A549 (cell line): ENCODE data around the gene MACF1. TPM values are rescaled to one million over a fixed set of nuclear protein-coding genes. Genes with fewer than 3 reads are reported as not detected.

ENCODE experiments used
- ATAC-seq, 2 experiments: fragments of 200-7000 bp in 1 of 2; fragments of >200 bp in 1 of 2; cut with Nextera tagmentation in 1 of 2; cut with Tn5 transposase in 1 of 2; 3 replicates each; pipeline versions ENCODE4 v1.8.0 to v1.9.1; 2018 to 2020; ENCODE audit warnings: mild to moderate bottlenecking in 1 of 2, moderate library complexity in 1 of 2
- CTCF ChIA-PET: fragments of 300-600 bp; sonication (Branson Sonifier 250); formaldehyde crosslinking; extraction: SDS; loops from one replicate; lab custom pipeline; 2021; ENCODE audit warnings: antibody characterized with exemption, inconsistent platforms; lab: Yijun Ruan, JAX
- POLR2A ChIA-PET: fragments of 350-600 bp; formaldehyde crosslinking; extraction: SDS; loops from one replicate; lab custom pipeline; 2021; ENCODE audit warnings: antibody characterized with exemption, inconsistent platforms; lab: Yijun Ruan, JAX
- DNase-seq, 2 experiments: peaks; one replicate each; pipeline versions ENCODE4 v3.0.0 to v3.0.0-alpha.2; 2011 to 2016; ENCODE audit warnings: low read depth in 1 of 2, low spot score in 1 of 2
- FAIRE-seq: peaks from 2 replicates; lab custom pipeline; 2011; peaks lifted over from hg19 to GRCh38; lab: Jason Lieb, UNC
- H3K27ac ChIP-seq, 2 experiments: fragments of >200 bp; sonication (Bioruptor Twin); formaldehyde crosslinking; 3 replicates each; pipeline ENCODE4 v1.5.1; 2016 to 2017
- H3K4me1 ChIP-seq: fragments of >200 bp; sonication (Bioruptor Twin); formaldehyde crosslinking; 3 replicates; pipeline ENCODE4 v1.6.1; 2016
- H3K4me2 ChIP-seq: fragments of >200 bp; sonication (Bioruptor Twin); formaldehyde crosslinking; 3 replicates; pipeline ENCODE4 v1.6.1; 2016
- H3K4me3 ChIP-seq: fragments of >200 bp; sonication (Bioruptor Twin); formaldehyde crosslinking; 3 replicates; pipeline ENCODE4 v1.5.1; 2016
- H3K9me3 ChIP-seq: fragments of >200 bp; sonication (Bioruptor Twin); formaldehyde crosslinking; 3 replicates; pipeline ENCODE4 v1.6.1; 2016
- CBX8 ChIP-seq: fragments of 200-600 bp; sonication (generic); IDR thresholded peaks from 2 replicates; pipeline ENCODE4 v1.6.1; 2016
- EHF ChIP-seq: fragments of 250-450 bp; sonication (Bioruptor Pico); IDR thresholded peaks from 2 replicates; pipeline ENCODE4 v1.5.0; 2020; ENCODE audit warnings: mild to moderate bottlenecking
- ESRRA ChIP-seq: fragments of 150-350 bp; IDR thresholded peaks from 2 replicates; pipeline ENCODE4 v1.6.1; 2014; ENCODE audit warnings: mild to moderate bottlenecking, low read length, borderline replicate concordance
- GATA3 ChIP-seq: IDR thresholded peaks from 2 replicates; pipeline ENCODE4 v1.6.1; 2012; ENCODE audit warnings: borderline replicate concordance
- NPAS2 ChIP-seq: fragments of 250-450 bp; sonication (Bioruptor Pico); IDR thresholded peaks from 2 replicates; pipeline ENCODE4 v1.8.0; 2022; ENCODE audit warnings: mild to moderate bottlenecking, moderate library complexity, borderline replicate concordance
- RCOR1 ChIP-seq: fragments of 150-350 bp; IDR thresholded peaks from 2 replicates; pipeline ENCODE4 v1.6.1; 2014; ENCODE audit warnings: antibody characterized with exemption, low read length, low read depth
- SREBF2 ChIP-seq: fragments of 450-650 bp; IDR thresholded peaks from 2 replicates; pipeline ENCODE4 v1.6.1; 2014; ENCODE audit warnings: mild to moderate bottlenecking, moderate library complexity
- TFCP2L1 ChIP-seq: fragments of 250-450 bp; sonication (Bioruptor Pico); IDR thresholded peaks from 2 replicates; pipeline ENCODE4 v1.5.0; 2021; ENCODE audit warnings: mild to moderate bottlenecking
- ZC3H11A ChIP-seq: fragments of 450-650 bp; IDR thresholded peaks from 2 replicates; pipeline ENCODE4 v1.6.1; 2014; ENCODE audit warnings: antibody characterized with exemption, mild to moderate bottlenecking
- ZSCAN20 ChIP-seq: fragments of 250-450 bp; sonication (Bioruptor Pico); IDR thresholded peaks from 2 replicates; pipeline ENCODE4 v1.8.0; 2022; ENCODE audit warnings: mild to moderate bottlenecking, moderate library complexity
- WGBS: methylation state at CpG from one replicate; pipeline ENCODE4 v1.1.6; 2017; ENCODE audit errors: missing lambda C conversion rate; 5-methylcytosine and 5-hydroxymethylcytosine counted together
- polyA plus RNA-seq, 4 experiments: library from polyadenylated mRNA; depleted of rRNA in 3 of 4; stranded (reverse); fragments of >200 nt; fragmentation: RNase III in 1 of 4; extraction: RNeasy Plus Mini Kit Qiagen cat#74134 plus additional on column Dnase treatment in 1 of 4; gene quantifications; 2 replicates in 3 of 4; 3 replicates in 1 of 4; pipeline ENCODE4 v1.2.3, GENCODE V29; 2011 to 2017
- TF ChIP-seq, protein P1 (sequence below): fragments of >200 bp; sonication (Bioruptor Twin); formaldehyde crosslinking; IDR thresholded peaks from 2 replicates; pipeline ENCODE4 v1.6.1; 2016
- TF ChIP-seq, protein P2 (sequence below): fragments of >200 bp; sonication (Bioruptor Twin); formaldehyde crosslinking; IDR thresholded peaks from 3 replicates; pipeline ENCODE4 v1.5.1; 2016
- TF ChIP-seq, protein P3 (sequence below): fragments of 150-350 bp; IDR thresholded peaks from 2 replicates; pipeline ENCODE4 v1.6.1; 2014; ENCODE audit warnings: low read depth, mild to moderate bottlenecking, low read length
- TF ChIP-seq, protein P4 (sequence below): fragments of 250-450 bp; sonication (Bioruptor Pico); IDR thresholded peaks from 2 replicates; pipeline ENCODE4 v1.5.0; 2021; ENCODE audit warnings: mild to moderate bottlenecking, moderate library complexity, borderline replicate concordance

MACF1 gene
- polyA plus RNA-seq, 2 of the 4 experiments (the other 2 are of a cell fraction): 45.7 to 64.2 TPM

DNA sequence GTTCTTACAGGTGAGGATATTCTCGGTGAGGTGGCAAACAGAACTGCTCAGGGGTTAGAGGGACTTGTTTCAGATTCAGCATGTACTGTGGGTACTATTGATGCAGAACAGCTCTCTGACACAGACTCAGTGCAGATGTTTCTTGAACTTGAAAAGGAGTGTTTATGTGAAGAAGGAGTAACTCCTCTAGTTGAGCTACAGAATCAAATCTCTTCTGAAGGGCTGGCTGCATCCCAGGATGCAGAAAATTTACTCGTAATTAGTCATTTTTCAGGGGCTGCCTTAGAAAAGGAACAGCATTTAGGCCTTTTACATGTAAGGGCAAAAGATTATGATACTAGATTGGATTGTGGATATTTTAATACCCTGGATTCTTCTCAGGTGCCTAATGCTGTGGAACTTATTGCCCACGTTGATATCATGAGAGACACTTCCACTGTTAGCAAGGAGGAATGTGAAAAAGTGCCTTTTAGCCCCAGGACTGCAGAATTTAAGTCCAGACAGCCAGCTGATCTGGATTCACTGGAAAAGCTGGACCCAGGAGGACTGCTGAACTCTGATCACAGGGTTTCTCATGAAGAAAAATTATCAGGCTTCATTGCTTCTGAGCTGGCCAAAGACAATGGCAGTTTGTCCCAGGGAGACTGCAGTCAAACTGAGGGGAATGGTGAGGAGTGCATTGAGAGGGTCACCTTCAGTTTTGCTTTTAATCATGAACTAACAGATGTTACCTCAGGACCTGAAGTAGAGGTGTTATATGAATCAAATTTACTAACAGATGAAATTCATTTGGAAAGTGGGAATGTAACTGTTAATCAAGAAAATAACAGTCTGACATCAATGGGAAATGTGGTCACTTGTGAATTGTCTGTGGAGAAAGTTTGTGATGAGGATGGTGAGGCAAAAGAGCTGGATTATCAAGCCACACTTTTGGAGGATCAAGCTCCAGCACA is 207.3 kb downstream of the MACF1 start:
- H3K27ac ChIP-seq: peak overlapping the region in 1 of 2 experiments; percentile 24; a peak in 2 of 6 replicates
- no peak for FAIRE-seq
- no peak for DNase-seq
- CTCF ChIA-PET: interaction anchor here (0.6 to 3.9 kb wide), 37 partner anchors 8 to 832 kb away, joined by 3 to 56 read pairs (median 5); no protein-coding TSS in a partner anchor
- H3K4me2 ChIP-seq: peak overlapping the region; percentile 89
- POLR2A ChIA-PET: interaction anchor here (1.0 to 4.2 kb wide), 5 partner anchors 13 to 219 kb away, joined by 3 to 30 read pairs (median 4); no protein-coding TSS in a partner anchor
- H3K4me1 ChIP-seq: peaks cover 56% of the 10 kb centered on the region
- 57% methylated on average over 3 of the region's 3 CpGs for WGBS
- H3K4me3 ChIP-seq: peak overlapping the region; percentile 30
- no peaks in the 10 kb centered on the region for H3K9me3 ChIP-seq
- no peak for ATAC-seq
- TF ChIP-seq RCOR1 (no peak), GATA3 (no peak), ZC3H11A (no peak)
- TF ChIP-seq, protein P1, sequence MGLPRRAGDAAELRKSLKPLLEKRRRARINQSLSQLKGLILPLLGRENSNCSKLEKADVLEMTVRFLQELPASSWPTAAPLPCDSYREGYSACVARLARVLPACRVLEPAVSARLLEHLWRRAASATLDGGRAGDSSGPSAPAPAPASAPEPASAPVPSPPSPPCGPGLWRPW: no peak

DNA sequence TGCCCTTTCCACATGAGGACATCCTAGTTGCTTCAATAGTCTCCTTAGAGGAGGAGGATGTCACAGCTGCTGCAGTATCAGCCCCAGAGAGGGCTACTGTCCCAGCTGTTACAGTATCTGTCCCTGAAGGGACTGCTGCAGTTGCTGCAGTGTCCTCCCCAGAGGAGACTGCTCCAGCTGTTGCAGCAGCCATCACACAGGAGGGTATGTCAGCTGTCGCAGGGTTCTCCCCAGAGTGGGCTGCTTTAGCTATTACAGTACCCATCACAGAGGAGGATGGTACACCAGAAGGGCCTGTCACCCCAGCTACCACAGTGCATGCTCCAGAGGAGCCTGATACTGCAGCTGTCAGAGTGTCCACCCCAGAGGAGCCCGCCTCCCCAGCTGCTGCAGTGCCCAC is 208.4 kb downstream of the MACF1 start:
- FAIRE-seq: no peak

DNA sequence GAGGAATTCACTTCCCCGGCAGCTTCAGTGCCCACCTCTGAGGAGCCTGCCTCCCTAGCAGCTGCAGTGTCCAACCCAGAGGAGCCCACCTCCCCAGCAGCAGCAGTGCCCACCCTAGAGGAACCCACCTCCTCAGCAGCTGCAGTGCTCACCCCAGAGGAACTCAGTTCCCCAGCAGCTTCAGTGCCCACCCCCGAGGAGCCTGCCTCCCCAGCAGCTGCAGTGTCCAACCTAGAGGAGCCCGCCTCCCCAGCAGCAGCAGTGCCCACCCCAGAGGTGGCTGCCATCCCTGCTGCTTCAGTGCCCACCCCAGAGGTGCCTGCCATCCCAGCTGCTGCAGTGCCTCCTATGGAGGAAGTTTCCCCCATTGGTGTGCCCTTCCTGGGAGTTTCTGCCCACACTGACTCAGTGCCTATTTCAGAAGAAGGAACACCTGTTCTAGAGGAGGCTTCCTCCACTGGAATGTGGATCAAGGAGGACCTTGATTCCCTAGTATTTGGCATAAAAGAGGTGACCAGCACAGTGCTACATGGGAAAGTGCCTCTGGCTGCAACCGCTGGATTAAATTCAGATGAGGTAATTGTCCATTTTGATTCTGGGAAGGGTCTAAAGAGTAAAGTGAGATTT is 209.5 kb downstream of the MACF1 start:
- peak overlapping the region; percentile 43 for H3K4me2 ChIP-seq
- POLR2A ChIA-PET: interaction anchor here (0.6 kb wide), 1 partner anchor 321 kb away, joined by 9 read pairs; no protein-coding TSS in a partner anchor
- 96% methylated on average over 2 of the region's 4 CpGs for WGBS
- TF ChIP-seq, protein P2, sequence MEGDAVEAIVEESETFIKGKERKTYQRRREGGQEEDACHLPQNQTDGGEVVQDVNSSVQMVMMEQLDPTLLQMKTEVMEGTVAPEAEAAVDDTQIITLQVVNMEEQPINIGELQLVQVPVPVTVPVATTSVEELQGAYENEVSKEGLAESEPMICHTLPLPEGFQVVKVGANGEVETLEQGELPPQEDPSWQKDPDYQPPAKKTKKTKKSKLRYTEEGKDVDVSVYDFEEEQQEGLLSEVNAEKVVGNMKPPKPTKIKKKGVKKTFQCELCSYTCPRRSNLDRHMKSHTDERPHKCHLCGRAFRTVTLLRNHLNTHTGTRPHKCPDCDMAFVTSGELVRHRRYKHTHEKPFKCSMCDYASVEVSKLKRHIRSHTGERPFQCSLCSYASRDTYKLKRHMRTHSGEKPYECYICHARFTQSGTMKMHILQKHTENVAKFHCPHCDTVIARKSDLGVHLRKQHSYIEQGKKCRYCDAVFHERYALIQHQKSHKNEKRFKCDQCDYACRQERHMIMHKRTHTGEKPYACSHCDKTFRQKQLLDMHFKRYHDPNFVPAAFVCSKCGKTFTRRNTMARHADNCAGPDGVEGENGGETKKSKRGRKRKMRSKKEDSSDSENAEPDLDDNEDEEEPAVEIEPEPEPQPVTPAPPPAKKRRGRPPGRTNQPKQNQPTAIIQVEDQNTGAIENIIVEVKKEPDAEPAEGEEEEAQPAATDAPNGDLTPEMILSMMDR: no peak
- TF ChIP-seq CBX8 (no peak), ZSCAN20 (no peak)
- TF ChIP-seq, all 56 proteins: peak for 0
- no peak for ATAC-seq
- Histone ChIP-seq H3K4me1 (peaks cover 49% of the 10 kb centered on the region; the same call in 2 of the 3 replicates), H3K4me3 (no peak overlapping the region), H3K27ac (peak overlapping the region in 1 of 2 experiments; percentile 18; a peak in 1 of 6 replicates), H3K9me3 (no peaks in the 10 kb centered on the region)
- no peak for DNase-seq
- no peak for FAIRE-seq
- CTCF ChIA-PET: interaction anchor here (1.1 to 1.6 kb wide), 2 partner anchors 28 to 36 kb away, joined by 4 read pairs; no protein-coding TSS in a partner anchor

More for the DNA sequence above, 208.4 kb downstream of the MACF1 start:
- DNase-seq: no peak
- TF ChIP-seq TFCP2L1 (CRISPR knock-in tag): no peak
- TF ChIP-seq, protein P3, sequence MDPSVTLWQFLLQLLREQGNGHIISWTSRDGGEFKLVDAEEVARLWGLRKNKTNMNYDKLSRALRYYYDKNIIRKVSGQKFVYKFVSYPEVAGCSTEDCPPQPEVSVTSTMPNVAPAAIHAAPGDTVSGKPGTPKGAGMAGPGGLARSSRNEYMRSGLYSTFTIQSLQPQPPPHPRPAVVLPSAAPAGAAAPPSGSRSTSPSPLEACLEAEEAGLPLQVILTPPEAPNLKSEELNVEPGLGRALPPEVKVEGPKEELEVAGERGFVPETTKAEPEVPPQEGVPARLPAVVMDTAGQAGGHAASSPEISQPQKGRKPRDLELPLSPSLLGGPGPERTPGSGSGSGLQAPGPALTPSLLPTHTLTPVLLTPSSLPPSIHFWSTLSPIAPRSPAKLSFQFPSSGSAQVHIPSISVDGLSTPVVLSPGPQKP: no peak
- TF ChIP-seq, protein P4, sequence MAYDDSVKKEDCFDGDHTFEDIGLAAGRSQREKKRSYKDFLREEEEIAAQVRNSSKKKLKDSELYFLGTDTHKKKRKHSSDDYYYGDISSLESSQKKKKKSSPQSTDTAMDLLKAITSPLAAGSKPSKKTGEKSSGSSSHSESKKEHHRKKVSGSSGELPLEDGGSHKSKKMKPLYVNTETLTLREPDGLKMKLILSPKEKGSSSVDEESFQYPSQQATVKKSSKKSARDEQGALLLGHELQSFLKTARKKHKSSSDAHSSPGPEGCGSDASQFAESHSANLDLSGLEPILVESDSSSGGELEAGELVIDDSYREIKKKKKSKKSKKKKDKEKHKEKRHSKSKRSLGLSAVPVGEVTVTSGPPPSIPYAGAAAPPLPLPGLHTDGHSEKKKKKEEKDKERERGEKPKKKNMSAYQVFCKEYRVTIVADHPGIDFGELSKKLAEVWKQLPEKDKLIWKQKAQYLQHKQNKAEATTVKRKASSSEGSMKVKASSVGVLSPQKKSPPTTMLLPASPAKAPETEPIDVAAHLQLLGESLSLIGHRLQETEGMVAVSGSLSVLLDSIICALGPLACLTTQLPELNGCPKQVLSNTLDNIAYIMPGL: no peak
- TF ChIP-seq NPAS2 (CRISPR knock-in tag): no peak
- no peak for TF ChIP-seq GATA3
- no peak for TF ChIP-seq SREBF2
- TF ChIP-seq ESRRA: no peak
- TF ChIP-seq EHF (CRISPR knock-in tag): no peak
- TF ChIP-seq, all 56 proteins: peak for 0
- Histone ChIP-seq H3K27ac (no peak overlapping the region), H3K4me2 (no peak overlapping the region; the same call in 2 of the 3 replicates), H3K4me1 (peaks cover 49% of the 10 kb centered on the region; the same call in 2 of the 3 replicates), H3K4me3 (no peak overlapping the region), H3K9me3 (no peaks in the 10 kb centered on the region)
- POLR2A ChIA-PET: no interaction called here
- 50% methylated on average over 1 of the region's 2 CpGs for WGBS
- ATAC-seq: no peak
- CTCF ChIA-PET: interaction anchor here (1.1 to 3.9 kb wide), 4 partner anchors 20 to 221 kb away, joined by 3 to 39 read pairs (median 18); no protein-coding TSS in a partner anchor
